NCI-H510A (cell line): ENCODE data around the gene CBLN3.
A peak's percentile ranks its signal among the peaks of the same experiment; 100 is the strongest.

ENCODE experiments used
- DNase-seq: peaks from one replicate; lab custom pipeline; 2025; lab: John Stamatoyannopoulos, UW

The CBLN3 gene

DNA sequence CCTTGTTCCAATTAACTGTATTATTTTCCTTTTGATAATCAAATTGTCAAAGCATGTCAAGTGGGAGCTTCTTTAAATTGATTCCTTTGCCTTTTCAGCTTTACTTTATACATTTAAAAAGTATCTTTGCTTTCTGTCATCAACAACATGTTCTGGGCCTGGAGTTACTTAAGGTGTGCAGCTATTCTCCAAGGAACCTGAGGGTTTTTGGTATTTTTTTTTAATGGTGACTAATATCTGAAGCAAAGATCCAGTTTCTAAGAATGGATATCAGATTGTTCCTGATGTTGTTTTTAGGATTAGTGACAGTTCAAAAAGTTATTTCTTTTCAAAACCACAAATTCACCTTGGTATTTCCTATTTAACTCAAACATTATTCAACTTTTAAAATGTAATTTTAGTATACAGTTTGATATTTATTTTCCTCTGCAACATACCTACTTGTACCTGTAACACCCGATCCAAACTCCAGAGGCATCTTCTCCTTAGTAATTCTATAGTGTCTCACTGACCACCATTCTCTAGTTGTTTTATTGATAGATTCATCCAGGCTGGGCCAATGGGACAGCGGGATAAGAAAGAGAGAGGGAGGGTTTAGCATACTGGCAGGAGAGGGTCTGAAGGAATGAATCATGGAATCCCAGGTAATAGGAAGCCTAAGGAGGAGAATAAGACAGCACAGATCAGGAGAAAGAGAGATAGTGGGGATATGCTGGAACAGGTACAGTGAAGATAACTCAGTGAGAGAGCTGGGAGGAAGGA lies 3.1 kb downstream of the CBLN3 start:
- no peak for DNase-seq

DNA sequence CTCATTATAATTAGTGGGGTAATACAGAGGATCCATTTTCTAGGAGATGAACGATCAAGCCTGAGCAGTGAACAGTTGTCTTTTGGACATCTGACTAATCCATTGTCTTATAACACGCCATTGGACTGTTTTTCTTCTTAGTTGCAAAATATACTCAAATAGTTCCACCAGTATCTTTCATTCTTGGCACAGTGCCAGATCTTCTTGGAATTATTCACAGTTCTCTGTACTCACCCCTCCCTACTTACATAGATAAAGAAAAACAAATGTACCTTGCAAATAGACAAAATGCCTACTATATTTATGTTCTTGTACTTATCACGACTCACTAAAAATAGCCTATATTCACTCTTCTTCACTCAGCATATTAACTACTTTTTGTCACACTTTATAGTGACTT lies 3.8 kb downstream of the CBLN3 start:
- DNase-seq, result peak; percentile 23

GRCh38 chr14:24422694-24423601 lies 6.5 kb downstream of the CBLN3 start:
- DNase-seq, result no peak

DNA sequence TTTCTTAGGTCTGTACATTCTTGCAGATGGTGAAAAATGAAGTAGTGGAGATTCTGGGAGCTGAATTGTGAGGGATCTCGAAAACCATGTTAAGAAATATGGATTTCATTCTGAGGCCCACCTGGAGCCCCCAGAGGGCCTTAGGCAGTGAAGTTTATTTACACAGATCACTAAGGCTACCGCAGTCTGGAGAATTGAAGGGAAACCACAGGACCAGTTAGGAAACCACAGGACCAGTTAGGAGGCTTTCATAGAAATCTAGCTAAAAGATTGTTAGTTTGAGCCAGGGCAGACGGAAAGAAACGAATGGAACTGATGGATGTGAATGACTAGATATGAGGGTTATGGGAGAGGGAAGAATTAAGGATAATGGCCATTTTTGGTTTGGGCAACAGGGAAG lies 7.2 kb downstream of the CBLN3 start:
- no peak for DNase-seq

DNA sequence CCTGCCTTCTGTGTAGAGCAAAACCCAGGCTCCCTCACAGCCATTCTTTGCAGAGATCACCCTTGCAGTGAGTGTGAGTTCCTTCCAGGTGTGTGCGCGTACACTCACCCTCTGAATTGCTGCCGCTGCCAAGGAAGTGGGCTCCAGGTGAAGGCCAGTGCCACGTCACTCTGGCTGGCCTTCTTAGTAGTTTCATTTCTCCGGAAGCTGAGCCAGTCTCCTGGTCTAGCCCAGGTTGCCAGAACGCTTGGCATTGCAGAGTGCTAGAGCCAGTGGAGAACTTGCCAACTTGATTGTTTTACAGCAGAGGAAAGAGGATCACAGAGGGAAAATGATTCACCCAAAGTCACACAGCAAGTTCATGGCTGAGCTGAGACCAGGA lies 11.0 kb downstream of the CBLN3 start:
- no peak for DNase-seq

DNA sequence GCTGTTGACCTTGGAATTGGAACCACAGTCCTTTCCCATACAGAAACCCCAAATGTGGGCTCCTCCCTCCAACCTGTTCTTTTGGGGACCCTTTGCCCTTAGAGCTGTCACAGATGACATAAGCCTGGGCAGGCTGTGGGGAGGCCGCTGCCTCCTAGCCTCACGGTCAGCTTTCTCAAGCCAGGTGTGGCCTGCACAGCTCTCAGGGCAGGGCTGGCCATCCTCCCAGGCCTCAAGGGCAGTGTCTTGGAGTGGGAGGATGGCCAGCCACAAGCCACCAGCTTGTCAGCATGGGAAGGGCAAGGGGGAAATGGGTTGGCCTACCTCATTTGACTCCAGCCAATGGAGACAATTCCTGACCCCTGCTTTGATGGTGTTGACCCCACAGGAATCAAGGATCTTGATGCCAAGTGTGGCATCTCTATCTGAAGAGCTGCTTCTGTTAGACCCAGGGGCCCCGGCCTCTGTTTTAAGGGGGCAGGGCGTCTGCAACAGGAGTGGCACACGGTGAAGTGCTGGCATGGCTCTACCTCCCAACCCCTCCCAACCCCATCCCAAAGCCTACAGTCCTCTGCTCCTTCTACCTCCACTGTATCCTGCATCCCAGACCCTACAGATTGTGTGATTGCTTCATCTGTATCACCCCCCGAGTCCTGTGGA lies 11.5 kb downstream of the CBLN3 start:
- no peak for DNase-seq

- DNase-seq, result no peak
Observed at GRCh38 chr14:24416932-24417619, 12.4 kb downstream of the CBLN3 start.

DNA sequence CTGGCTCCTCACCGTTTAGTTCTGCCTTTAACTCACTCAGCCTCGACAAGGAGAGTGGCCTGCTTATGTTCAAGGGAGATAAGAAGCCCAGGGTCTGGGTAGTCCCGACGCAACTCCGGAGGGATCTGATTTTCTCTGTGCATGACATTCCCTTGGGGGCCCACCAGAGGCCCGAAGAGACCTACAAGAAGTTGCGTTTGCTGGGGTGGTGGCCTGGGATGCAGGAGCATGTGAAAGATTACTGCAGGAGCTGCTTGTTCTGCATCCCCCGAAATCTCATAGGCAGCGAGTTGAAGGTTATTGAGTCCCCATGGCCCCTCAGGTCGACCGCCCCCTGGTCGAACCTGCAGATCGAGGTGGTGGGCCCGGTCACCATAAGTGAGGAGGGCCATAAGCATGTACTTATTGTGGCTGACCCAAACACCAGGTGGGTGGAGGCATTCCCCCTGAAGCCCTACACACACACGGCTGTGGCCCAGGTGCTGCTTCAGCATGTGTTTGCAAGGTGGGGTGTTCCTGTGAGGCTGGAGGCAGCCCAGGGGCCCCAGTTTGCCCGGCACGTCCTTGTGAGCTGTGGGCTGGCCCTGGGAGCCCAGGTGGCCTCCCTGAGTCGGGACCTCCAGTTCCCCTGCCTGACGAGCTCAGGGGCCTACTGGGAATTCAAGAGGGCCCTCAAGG lies 13.1 kb downstream of the CBLN3 start:
- no peak for DNase-seq

DNA sequence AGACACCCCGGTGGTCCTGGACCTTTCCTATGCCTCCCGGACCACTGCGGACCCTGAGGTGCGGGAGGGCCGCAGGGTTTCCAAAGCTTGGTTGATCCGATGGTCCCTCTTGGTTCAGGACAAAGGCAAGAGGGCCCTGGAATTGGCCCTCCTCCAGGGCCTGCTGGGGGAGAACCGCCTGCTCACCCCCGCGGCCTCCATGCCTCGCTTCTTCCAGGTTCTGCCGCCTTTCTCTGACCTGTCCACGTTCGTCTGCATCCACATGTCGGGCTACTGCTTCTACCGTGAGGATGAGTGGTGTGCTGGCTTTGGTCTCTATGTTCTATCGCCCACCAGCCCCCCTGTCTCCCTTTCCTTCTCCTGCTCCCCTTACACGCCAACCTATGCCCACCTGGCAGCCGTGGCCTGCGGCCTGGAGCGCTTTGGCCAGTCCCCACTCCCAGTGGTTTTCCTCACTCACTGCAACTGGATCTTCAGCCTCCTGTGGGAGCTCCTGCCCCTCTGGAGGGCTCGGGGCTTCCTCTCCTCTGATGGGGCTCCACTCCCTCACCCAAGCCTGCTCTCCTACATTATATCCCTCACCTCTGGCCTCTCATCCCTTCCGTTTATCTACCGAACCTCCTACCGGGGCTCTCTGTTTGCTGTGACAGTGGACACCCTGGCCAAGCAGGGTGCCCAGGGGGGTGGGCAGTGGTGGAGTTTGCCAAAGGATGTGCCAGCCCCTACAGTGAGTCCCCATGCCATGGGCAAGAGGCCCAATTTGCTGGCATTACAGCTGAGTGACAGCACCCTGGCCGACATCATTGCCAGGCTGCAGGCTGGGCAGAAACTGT lies 13.8 kb downstream of the CBLN3 start:
- no peak for DNase-seq

GRCh38 chr14:24414732-24415420 lies 14.6 kb downstream of the CBLN3 start:
- no peak for DNase-seq

DNA sequence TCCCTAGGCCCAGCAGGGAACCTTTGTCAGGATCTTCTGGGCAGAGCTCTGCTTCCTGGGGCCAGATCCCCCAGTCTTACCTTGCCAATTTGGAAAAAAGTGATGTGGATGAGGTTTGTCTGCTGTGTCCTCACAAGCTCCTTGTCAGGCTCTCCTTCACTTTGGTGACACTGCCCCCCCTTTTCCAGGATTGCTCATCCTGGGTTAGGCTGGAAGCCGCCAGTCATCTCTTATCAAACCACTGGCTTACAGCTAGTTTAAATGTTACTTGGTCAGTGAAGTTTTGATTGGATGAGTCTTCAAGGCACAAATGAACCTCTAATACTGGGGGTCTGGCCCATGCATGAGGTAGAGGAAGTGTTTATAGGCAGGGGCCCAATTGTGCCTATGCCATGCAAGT lies 15.4 kb downstream of the CBLN3 start:
- DNase-seq, result no peak

DNA sequence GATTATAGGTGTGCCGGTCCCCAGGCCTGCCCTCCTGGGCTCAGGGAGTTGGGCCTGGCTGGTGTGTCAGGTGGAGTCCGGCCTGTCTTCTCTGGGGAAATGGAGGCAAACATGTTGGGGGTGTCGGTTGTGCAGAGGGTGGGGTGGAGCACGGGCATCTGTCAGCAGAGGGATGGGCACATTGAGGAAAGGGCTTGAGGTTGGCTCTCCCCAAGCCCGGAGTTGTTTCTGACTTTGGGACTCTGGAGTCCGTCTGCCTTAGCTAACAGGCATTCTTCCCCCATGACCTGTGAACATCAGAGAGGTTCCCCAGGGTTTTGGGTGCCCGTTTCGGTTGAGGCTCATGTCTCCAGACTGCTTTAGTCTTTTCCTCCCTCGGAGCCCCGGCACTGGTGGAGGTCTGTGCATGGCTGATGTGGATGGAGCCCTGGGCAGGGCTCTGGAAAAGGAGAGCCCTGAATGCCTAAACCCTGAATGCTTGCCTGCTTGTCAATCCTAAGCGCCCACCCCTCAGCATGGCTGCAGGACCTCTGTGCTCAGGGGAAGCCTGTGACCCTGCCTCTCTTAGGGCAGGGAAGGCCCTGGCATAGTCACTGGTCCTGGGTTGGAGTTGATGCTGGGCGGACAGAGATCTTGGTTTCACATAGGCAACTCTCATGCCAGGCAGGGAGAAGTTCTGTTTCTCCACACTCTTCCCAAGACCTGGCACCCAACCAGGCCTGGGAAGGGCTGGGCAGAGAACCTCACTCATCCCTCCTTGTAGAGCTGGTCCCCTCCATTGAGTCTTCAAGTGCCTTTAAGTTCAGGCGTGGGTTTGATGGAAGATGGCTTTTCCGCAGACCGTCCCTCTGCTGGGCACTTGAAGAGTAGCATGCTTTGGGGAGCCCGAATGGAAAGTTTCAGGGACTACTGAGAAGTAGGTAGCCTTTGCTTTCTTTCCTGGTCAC lies 17.8 kb downstream of the CBLN3 start:
- no peak for DNase-seq

DNA sequence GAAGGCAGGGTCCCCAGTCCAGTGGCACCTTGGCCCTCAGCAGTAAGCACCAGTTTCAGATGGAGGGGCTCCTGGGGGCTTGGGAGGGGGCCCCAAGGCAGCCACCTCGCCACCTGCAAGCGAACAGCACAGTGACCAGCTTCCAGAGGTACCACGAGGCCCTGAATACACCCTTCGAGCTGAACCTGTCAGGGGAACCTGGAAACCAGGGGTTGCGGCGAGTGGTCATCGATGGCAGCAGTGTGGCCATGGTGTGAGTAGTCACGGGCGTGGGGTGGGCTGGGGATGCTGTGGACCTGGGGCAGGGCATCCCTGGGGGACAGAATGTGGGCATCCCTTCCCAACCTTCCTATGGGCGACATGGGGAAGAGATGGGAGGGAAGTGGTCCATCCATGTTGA lies 19.5 kb downstream of the CBLN3 start:
- DNase-seq, result no peak

GRCh38 chr14:24409192-24409591 lies 20.3 kb downstream of the CBLN3 start:
- no peak for DNase-seq

GRCh38 chr14:24408764-24409163 lies 20.7 kb downstream of the CBLN3 start:
- no peak for DNase-seq

GRCh38 chr14:24407608-24408325 lies 21.7 kb downstream of the CBLN3 start:
- no peak for DNase-seq

- no peak for DNase-seq
Observed at GRCh38 chr14:24406416-24406815, 23.1 kb downstream of the CBLN3 start.

GRCh38 chr14:24404814-24405213 lies 24.7 kb downstream of the CBLN3 start:
- DNase-seq, result no peak
